Right lobe of liver (tissue), 6 donors: ENCODE results near the gene CC2D2A. TPM values are rescaled to one million over a fixed set of nuclear protein-coding genes. Genes with fewer than 3 reads are reported as not detected.

Source experiments
- ATAC-seq, 4 donors: fragments of 200-7000 bp; cut with Tn5 transposase; one replicate each; pipeline ENCODE4 v1.9.1; 2020; ENCODE audit warnings: mild to moderate bottlenecking in 4 of 4, moderate library complexity in 4 of 4
- DNase-seq, 3 donors: peaks; one replicate each; pipeline ENCODE4 v3.0.0-alpha.2; 2020
- H3K27ac ChIP-seq, 3 donors: fragments of 200-600 bp; one replicate each; pipeline ENCODE4 v1.8.0; 2022
- H3K27me3 ChIP-seq, 2 donors: fragments of 200-600 bp; one replicate each; pipeline ENCODE4 v1.8.0; 2022
- H3K36me3 ChIP-seq, 4 donors: fragments of 200-600 bp; sonication (generic) in 1 of 4; one replicate each; pipeline versions ENCODE4 v1.5.1 to v1.8.0; 2017 to 2022; ENCODE audit warnings: control low read depth in 1 of 4
- H3K4me1 ChIP-seq, 4 donors: fragments of 200-600 bp; sonication (generic) in 1 of 4; one replicate each; pipeline versions ENCODE4 v1.5.1 to v1.8.0; 2017 to 2022; ENCODE audit warnings: control low read depth in 1 of 4
- H3K4me3 ChIP-seq, 3 donors: fragments of 200-600 bp; one replicate each; pipeline ENCODE4 v1.8.0; 2022
- H3K9me3 ChIP-seq, 4 donors: fragments of 200-600 bp; sonication (generic) in 1 of 4; one replicate each; pipeline versions ENCODE4 v1.5.1 to v1.8.0; 2017 to 2022; ENCODE audit warnings: control low read depth in 1 of 4
- POLR2A ChIP-seq: fragments of 450-650 bp; IDR thresholded peaks from one replicate; pipeline ENCODE4 v1.6.1; 2017; ENCODE audit warnings: antibody characterized with exemption, mild to moderate bottlenecking
- WGBS: methylation state at CpG from one replicate; pipeline ENCODE4 v1.1.6; 2018; ENCODE audit warnings: low coverage, low lambda C conversion rate; ENCODE audit not compliant: insufficient coverage; ENCODE audit errors: missing lambda C conversion rate; 5-methylcytosine and 5-hydroxymethylcytosine counted together
- intact Hi-C, 2 donors: fragments of 100-400 bp; cut with DNase I; formaldehyde crosslinking; loops; one replicate each; pipeline versions ENCODE4 v1.11.2 to v1.14.1; 2022
- total RNA-seq, 6 experiments: library from RNA; depleted of rRNA in 2 of 6; stranded (reverse); fragments of >200 nt in 2 of 6; fragmentation: NEBNext Ultra II Directional in 3 of 6; extraction: Animal tissue kit (Norgen Biotek cat#: 25700) in 3 of 6; gene quantifications; one replicate each; pipeline versions ENCODE4 v1.1.0 to v1.2.4, GENCODE V29; 2016 to 2023
- TF ChIP-seq, protein P1 (sequence below), 4 donors: fragments of 200-600 bp in 3 of 4; fragments of 450-650 bp in 1 of 4; IDR thresholded peaks; one replicate each; pipeline versions ENCODE4 v1.5.1 to v1.8.0; 2016 to 2022; ENCODE audit warnings: antibody characterized with exemption in 4 of 4, mild to moderate bottlenecking in 2 of 4
- donor health status: DM: no; HTN: yes; CAD: no.
- donor health status: DM: no; HTN: no; CAD: no.
- donor health status: DM: no; HTN: no; CAD: no.
- donor health status: DM: no; HTN: yes; CAD: no.
- donor health status: DM: no; HTN: yes; CAD: no.

CC2D2A gene
- total RNA-seq, 6 experiments from 2014 or later: 1.7 to 6.5 (median 3.2) TPM

DNA sequence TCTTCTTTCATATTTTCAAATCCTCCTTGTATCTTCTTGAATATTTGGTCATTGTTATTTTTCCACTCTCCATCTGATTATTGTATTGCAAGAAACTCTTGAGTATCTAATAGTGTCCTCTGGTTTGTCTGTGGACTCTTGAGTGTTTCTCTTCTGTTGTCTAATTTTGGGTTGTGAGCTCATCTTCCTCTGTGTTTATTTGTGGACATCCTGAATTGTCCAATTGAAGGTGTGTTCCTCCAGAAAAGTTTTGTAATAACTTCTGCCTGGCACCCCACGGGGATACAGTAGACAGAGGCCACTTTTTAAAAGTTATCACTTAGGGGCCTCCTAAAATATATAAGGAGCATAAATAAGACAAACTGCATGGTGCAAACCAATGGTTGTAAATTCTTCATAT, 3.1 kb upstream of the CC2D2A start:
- Histone ChIP-seq H3K4me1 (no peaks in the 10 kb centered on the region), H3K27ac (no peak overlapping the region), H3K4me3 (no peak overlapping the region), H3K9me3 (no peaks in the 10 kb centered on the region), H3K36me3 (no peaks in the 10 kb centered on the region), H3K27me3 (no peaks in the 10 kb centered on the region)
- ATAC-seq (no peak), DNase-seq (no peak)
- intact Hi-C loops: loop anchor here in 1 of 2 donors (5.0 kb wide), 1 partner anchor 486 kb away; no protein-coding TSS in a partner anchor
- WGBS: 50% methylated on average over 1 of the region's 1 CpG
- TF ChIP-seq, protein P1, sequence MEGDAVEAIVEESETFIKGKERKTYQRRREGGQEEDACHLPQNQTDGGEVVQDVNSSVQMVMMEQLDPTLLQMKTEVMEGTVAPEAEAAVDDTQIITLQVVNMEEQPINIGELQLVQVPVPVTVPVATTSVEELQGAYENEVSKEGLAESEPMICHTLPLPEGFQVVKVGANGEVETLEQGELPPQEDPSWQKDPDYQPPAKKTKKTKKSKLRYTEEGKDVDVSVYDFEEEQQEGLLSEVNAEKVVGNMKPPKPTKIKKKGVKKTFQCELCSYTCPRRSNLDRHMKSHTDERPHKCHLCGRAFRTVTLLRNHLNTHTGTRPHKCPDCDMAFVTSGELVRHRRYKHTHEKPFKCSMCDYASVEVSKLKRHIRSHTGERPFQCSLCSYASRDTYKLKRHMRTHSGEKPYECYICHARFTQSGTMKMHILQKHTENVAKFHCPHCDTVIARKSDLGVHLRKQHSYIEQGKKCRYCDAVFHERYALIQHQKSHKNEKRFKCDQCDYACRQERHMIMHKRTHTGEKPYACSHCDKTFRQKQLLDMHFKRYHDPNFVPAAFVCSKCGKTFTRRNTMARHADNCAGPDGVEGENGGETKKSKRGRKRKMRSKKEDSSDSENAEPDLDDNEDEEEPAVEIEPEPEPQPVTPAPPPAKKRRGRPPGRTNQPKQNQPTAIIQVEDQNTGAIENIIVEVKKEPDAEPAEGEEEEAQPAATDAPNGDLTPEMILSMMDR (IDR thresholded peaks at IDR 0.05): no peak
- TF ChIP-seq POLR2A: no peak

DNA sequence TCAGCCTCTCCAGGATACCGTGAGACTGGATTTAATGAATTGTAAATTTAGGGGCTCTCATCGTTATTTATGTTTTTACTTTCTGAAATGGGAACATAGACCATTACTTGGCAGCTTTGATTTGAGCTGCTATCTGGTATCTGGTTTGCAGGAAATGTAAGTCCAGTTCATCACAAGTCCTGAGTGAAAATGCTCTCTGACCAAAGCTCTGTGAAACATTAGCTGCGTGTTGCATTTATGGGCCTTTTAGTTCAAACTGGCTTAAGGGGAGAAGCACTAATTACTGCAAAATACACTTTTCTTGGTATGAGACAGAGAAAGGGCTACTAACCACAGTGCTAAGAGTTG, 420 bp downstream of the CC2D2A start:
- peak overlapping the region in 1 of 3 donors; percentile 14 for H3K27ac ChIP-seq
- 15% methylated on average over 3 of the region's 3 CpGs for WGBS
- peak in 2 of 4 donors; percentile 17 to 47 for ATAC-seq
- H3K27me3 ChIP-seq: no peaks in the 10 kb centered on the region
- TF ChIP-seq, protein P1 (IDR thresholded peaks at IDR 0.05): no peak
- no peak for TF ChIP-seq POLR2A
- H3K4me1 ChIP-seq: no peaks in the 10 kb centered on the region
- intact Hi-C loops: no loop called here
- DNase-seq: no peak
- H3K9me3 ChIP-seq: no peaks in the 10 kb centered on the region
- peak overlapping the region; percentile 37 to 54 (median 41) for H3K4me3 ChIP-seq
- H3K36me3 ChIP-seq: no peaks in the 10 kb centered on the region

DNA sequence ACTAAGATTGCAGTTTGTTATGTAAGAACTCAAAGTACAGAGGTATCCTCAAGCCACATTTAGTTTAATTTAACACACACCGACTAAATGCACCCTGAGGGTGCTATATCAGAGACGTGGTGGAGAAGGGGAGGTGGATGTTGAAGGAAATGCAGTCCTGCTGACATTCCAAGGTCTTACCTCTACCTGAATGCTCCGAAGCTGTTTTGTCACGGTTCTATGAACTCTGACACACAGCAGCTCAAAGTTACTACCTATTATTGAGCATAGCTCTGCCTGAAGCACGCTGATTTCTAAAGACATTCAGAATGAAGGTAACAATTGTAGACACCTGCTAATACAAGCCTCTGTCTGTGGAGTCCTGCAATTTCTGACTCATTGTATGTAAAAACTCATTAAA, 6.7 kb downstream of the CC2D2A start:
- TF ChIP-seq POLR2A: no peak
- TF ChIP-seq, protein P1 (IDR thresholded peaks at IDR 0.05): no peak
- Histone ChIP-seq H3K36me3 (no peaks in the 10 kb centered on the region), H3K4me1 (peaks cover 0 to 4% (median 0%) of the 10 kb centered on the region in 4 donors), H3K27me3 (no peaks in the 10 kb centered on the region), H3K4me3 (no peak overlapping the region), H3K9me3 (no peaks in the 10 kb centered on the region), H3K27ac (no peak overlapping the region)
- ATAC-seq (no peak), DNase-seq (no peak)
- intact Hi-C loops: loop anchor here in 1 of 2 donors (5.0 kb wide), 1 partner anchor 176 kb away; no protein-coding TSS in a partner anchor
- WGBS: 43% methylated on average over 5 of the region's 5 CpGs

DNA sequence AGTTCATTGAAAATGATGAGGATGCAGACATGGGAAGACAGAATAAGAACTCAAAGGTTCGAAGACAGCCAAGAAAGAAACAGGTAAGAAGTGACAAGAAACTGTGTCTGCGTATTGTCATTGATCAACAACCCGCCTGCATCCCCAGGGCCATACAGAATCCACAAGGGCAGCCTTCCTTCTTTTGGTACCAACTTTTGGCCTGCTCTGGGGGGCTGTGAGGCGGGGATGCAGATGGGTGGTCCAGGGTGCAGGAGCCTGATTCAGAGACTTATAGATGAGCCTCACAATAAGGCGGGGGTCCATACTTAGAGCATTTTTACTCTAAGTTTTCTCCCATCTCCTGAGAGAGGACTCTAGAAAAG, 9.0 kb downstream of the CC2D2A start:
- ATAC-seq: no peak
- 55% methylated on average over 5 of the region's 5 CpGs for WGBS
- TF ChIP-seq, protein P1 (IDR thresholded peaks at IDR 0.05): no peak
- TF ChIP-seq POLR2A: no peak
- Histone ChIP-seq H3K4me3 (no peak overlapping the region), H3K4me1 (peaks cover 0 to 4% (median 0%) of the 10 kb centered on the region in 4 donors), H3K27ac (no peak overlapping the region), H3K36me3 (no peaks in the 10 kb centered on the region), H3K27me3 (no peaks in the 10 kb centered on the region), H3K9me3 (no peaks in the 10 kb centered on the region)
- intact Hi-C loops: loop anchor here in 1 of 2 donors (5.0 kb wide), 1 partner anchor 174 kb away; no protein-coding TSS in a partner anchor
- no peak for DNase-seq
